GOT3 (cell line): Measurements from ENCODE around the gene MAP1LC3A.
"Not testable (repeated sequence)": the region's sequence is repeated elsewhere in the genome, so short reads cannot be mapped to it uniquely, and the experiment has no call there.

Experiments used
- DNase-seq: peaks from one replicate; lab custom pipeline; 2025; ENCODE audit warnings: mixed read lengths; lab: John Stamatoyannopoulos, UW

Gene MAP1LC3A

GRCh38 chr20:34558320-34559218 lies at the start of gene MAP1LC3A:
Gene MAP1LC3A (plus strand): TSS chr20:34558718. CDS start chr20:34558869, 151 bp downstream.
- peak; percentile 85 for DNase-seq

GRCh38 chr20:34510575-34510974 lies 47.9 kb upstream of the MAP1LC3A start:
- no peak for DNase-seq

- DNase-seq, result no peak
Observed at GRCh38 chr20:34511891-34512265, 46.6 kb upstream of the MAP1LC3A start.

- DNase-seq, result no peak
Observed at GRCh38 chr20:34512266-34512954, 46.1 kb upstream of the MAP1LC3A start.

GRCh38 chr20:34512955-34513419 lies 45.5 kb upstream of the MAP1LC3A start:
- DNase-seq, result no peak

GRCh38 chr20:34514034-34514433 lies 44.5 kb upstream of the MAP1LC3A start:
- DNase-seq, result not testable (repeated sequence)

- no peak for DNase-seq
Observed at GRCh38 chr20:34514897-34515483, 43.5 kb upstream of the MAP1LC3A start.

GRCh38 chr20:34515484-34516246 lies 42.9 kb upstream of the MAP1LC3A start:
- DNase-seq, result no peak

GRCh38 chr20:34516247-34517113 lies 42.0 kb upstream of the MAP1LC3A start, which contains the start of gene DYNLRB1:
Gene DYNLRB1 (plus strand): TSS chr20:34516422. CDS start chr20:34516459, 37 bp downstream.
- peak; percentile 96 for DNase-seq

- no peak for DNase-seq
Observed at GRCh38 chr20:34517114-34517505, 41.4 kb upstream of the MAP1LC3A start.

GRCh38 chr20:34518863-34519262 lies 39.7 kb upstream of the MAP1LC3A start:
- DNase-seq, result not testable (repeated sequence)

GRCh38 chr20:34519841-34520240 lies 38.7 kb upstream of the MAP1LC3A start:
- not testable (repeated sequence) for DNase-seq

GRCh38 chr20:34522969-34523871 lies 35.3 kb upstream of the MAP1LC3A start:
- DNase-seq, result no peak

- DNase-seq, result no peak
Observed at GRCh38 chr20:34524426-34524825, 34.1 kb upstream of the MAP1LC3A start.

GRCh38 chr20:34525342-34525708 lies 33.2 kb upstream of the MAP1LC3A start:
- DNase-seq, result no peak

GRCh38 chr20:34525709-34526416 lies 32.7 kb upstream of the MAP1LC3A start:
- peak; percentile 85 for DNase-seq

GRCh38 chr20:34526466-34526865 lies 32.1 kb upstream of the MAP1LC3A start:
- no peak for DNase-seq

GRCh38 chr20:34527016-34527415 lies 31.5 kb upstream of the MAP1LC3A start:
- DNase-seq, result no peak

- no peak for DNase-seq
Observed at GRCh38 chr20:34528921-34529297, 29.6 kb upstream of the MAP1LC3A start.
